Posterior cingulate gyrus (tissue), 11 donors: ENCODE data around the gene AFAP1.

Experiments used
- DNase-seq, 10 donors: peaks; one replicate each; pipeline versions ENCODE4 v3.0.0 to v3.0.0-alpha.2; 2020 to 2021; ENCODE audit warnings: mixed read lengths in 3 of 10
- intact Hi-C: fragments of 100-400 bp; cut with DNase I; formaldehyde crosslinking; loops from one replicate; pipeline ENCODE4 v1.15.1; 2023

AFAP1 gene

GRCh38 chr4:7828793-7829301, 110.8 kb downstream of the AFAP1 start:
- intact Hi-C loops, result no loop called here
- DNase-seq, result no peak

- peak in 7 of 10 donors; percentile 47 to 92 (median 71) for DNase-seq
- intact Hi-C loops, result no loop called here
Observed at GRCh38 chr4:7828011-7828720, 111.5 kb downstream of the AFAP1 start.

GRCh38 chr4:7827566-7827965, 112.1 kb downstream of the AFAP1 start:
- intact Hi-C loops, result no loop called here
- DNase-seq, result no peak

- DNase-seq, result no peak
- intact Hi-C loops, result no loop called here
Observed at GRCh38 chr4:7826909-7827306, 112.8 kb downstream of the AFAP1 start.

GRCh38 chr4:7826176-7826908, 113.3 kb downstream of the AFAP1 start:
- intact Hi-C loops, result no loop called here
- no peak for DNase-seq

- intact Hi-C loops, result no loop called here
- no peak for DNase-seq
Observed at GRCh38 chr4:7824218-7824617, 115.4 kb downstream of the AFAP1 start.

- peak in 5 of 10 donors; percentile 39 to 88 (median 60) for DNase-seq
- intact Hi-C loops, result no loop called here
Observed at GRCh38 chr4:7823416-7823824, 116.2 kb downstream of the AFAP1 start.

- peak in 1 of 10 donors; percentile 26 for DNase-seq
- intact Hi-C loops, result no loop called here
Observed at GRCh38 chr4:7822877-7823276, 116.8 kb downstream of the AFAP1 start.

- DNase-seq, result no peak
- intact Hi-C loops, result no loop called here
Observed at GRCh38 chr4:7822137-7822505, 117.5 kb downstream of the AFAP1 start.

GRCh38 chr4:7821245-7822136, 118.2 kb downstream of the AFAP1 start:
- DNase-seq, result peak in 2 of 10 donors; percentile 22 to 57
- intact Hi-C loops, result no loop called here

- DNase-seq, result peak in 1 of 10 donors; percentile 28
- intact Hi-C loops, result no loop called here
Observed at GRCh38 chr4:7820031-7820818, 119.4 kb downstream of the AFAP1 start.

- intact Hi-C loops, result no loop called here
Observed at GRCh38 chr4:7819446-7819845, 120.2 kb downstream of the AFAP1 start.

GRCh38 chr4:7818399-7818911, 121.2 kb downstream of the AFAP1 start:
- peak in 1 of 10 donors; percentile 39 for DNase-seq
- intact Hi-C loops, result no loop called here

More at GRCh38 chr4:7819446-7819845, 120.2 kb downstream of the AFAP1 start:
- peak in 1 of 10 donors; percentile 39 for DNase-seq

GRCh38 chr4:7817877-7818398, 121.7 kb downstream of the AFAP1 start:
- DNase-seq, result peak in 1 of 10 donors; percentile 40

GRCh38 chr4:7816771-7817170, 122.9 kb downstream of the AFAP1 start:
- DNase-seq, result no peak
- intact Hi-C loops, result no loop called here

More at GRCh38 chr4:7817877-7818398, 121.7 kb downstream of the AFAP1 start:
- intact Hi-C loops, result no loop called here

- intact Hi-C loops, result no loop called here
- no peak for DNase-seq
Observed at GRCh38 chr4:7815981-7816380, 123.7 kb downstream of the AFAP1 start.

- no peak for DNase-seq
- intact Hi-C loops, result no loop called here
Observed at GRCh38 chr4:7815562-7815961, 124.1 kb downstream of the AFAP1 start.

- peak in 1 of 10 donors; percentile 40 for DNase-seq
- intact Hi-C loops, result no loop called here
Observed at GRCh38 chr4:7814451-7814850, 125.2 kb downstream of the AFAP1 start.

- no peak for DNase-seq
- intact Hi-C loops, result no loop called here
Observed at GRCh38 chr4:7813674-7814073, 126.0 kb downstream of the AFAP1 start.
